GM18498 (cell line): ENCODE data around the gene RBM26.
"Not testable (repeated sequence)": the region's sequence is repeated elsewhere in the genome, so short reads cannot be mapped to it uniquely, and the experiment has no call there.

ENCODE experiments used
- ATAC-seq: cut with Tn5 transposase; IDR thresholded peaks from one replicate; pipeline ENCODE4 v1.9.1; 2021; ENCODE audit warnings: mild to moderate bottlenecking, moderate library complexity; ENCODE audit not compliant: unreplicated experiment

The RBM26 gene

DNA sequence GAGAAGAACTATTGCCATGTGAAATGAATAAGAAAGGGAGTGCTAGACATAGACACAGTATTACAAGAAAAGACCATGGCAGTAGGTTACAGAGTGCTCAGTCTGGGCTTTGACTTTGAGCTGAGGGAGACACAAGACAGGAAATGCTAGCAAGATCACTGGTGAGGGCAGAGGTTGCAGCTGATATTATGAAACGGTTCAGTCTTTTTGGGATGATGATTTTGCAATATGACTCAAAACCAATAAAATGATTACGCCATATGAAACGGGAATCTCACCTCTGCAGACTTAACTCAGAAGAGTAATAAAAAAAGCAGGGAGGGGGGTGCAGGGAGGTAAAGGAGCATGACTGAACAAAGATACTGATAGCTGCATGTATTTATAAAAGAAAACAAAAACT lies 123.1 kb downstream of the RBM26 start:
- no peak for ATAC-seq

DNA sequence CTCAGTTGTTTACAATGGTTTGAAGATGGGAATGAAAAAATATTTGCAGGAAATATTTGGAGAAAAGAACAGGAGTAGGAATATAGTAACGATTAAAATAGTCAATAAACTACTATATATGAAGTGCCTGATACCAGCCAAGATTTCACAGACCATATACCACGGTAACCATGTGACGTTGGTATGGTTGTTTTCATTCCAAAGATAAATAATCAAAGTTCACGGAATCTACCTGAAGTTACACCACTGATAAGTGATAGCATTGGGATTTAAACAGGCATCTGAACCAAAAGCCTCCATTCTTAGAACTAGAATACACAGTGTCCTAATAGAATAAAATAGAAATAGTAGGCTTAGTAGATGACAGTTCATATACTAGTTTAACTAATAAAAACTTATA lies 123.5 kb downstream of the RBM26 start:
- ATAC-seq, result no peak

DNA sequence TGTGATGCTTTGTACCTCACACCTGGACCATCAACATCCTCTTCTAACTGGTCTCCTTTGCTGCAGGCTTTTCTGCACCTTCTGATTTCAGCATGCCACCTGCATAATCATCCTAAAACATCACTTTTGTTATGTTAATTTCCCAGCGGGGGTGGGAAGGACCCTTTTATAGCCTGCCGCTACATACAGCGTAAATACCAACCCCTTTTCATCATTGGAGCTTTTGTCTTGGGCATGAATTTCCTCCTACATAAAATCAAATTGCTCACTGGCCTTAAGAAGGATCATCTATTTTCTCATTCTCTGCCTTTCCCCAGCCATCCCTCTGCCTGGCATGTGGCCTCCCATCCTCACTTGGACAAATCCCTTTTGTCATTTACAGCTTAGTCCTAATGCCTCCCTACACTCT lies 124.7 kb downstream of the RBM26 start:
- no peak for ATAC-seq

DNA sequence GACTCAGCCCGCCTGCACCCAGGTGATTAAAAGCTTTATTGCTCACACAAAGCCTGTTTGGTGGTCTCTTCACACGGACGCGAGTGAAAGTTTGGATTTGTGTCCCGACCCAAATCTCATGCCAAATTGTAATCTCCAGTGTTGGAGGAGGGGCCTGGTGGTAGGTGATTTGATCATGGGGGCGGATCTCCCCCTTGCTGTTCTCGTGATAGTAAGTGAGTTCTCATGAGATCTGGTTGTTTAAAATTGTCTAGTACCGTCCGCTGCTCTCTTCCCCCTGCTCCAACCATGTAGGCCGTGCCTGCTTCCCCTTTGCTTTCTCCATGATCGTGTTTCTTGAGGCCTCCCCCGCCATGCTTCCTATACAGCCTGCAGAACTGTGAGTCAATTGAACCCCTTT lies 126.3 kb downstream of the RBM26 start:
- ATAC-seq, result not testable (repeated sequence)

DNA sequence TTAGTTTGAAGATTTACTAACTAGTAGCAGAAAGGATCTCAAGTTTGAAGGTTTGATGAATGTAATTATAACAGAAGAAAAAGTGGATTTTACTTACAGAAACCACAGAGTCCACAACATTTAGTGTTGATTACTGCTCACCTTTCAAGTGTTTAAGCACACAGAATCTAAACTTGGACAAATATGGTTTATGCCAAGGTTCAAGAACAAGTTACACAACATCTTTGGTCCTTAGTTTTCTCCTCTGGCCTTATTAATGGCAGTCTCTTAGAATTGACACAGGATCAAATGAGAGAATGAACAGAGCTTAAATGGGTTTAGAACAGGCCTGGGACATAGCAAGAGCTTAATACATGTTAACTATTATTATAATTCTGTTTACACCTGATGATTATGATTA lies 133.0 kb downstream of the RBM26 start:
- no peak for ATAC-seq

DNA sequence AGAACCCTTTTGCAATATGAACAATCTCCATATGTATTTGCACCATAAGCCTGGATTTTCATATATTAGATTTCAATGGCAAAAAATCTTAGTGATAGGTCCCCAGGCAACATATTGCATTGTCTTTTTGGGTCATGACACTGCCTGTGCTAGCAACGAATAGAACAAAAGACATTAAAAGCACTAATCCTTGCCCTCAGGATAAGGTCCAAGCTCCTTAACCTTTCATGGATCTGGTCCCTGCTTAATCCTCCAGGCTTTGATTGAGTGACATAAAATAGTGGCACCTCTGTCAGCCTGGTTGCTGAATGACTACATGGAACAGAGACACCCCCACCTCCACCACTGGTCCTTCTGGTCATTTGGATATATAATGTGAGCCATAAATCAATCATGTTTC lies 134.4 kb downstream of the RBM26 start:
- ATAC-seq, result no peak

DNA sequence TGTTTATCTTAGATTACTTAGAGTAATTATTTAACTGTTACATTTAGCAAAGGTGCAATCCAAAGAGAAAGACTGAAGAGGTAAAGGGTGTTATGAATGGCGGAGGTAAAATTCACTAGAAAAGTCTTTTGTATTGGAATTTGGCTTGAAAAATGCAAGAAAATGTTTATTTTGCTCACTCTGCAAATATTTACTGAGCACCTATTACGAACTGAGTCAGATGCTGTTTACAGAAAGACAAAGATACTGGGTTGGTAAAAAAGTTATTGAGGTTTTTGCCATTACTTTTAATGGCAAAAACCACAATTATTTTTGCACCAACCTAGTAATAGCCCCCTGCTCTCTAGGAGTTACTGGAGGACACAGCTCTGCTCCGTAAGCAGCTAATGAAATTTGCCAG lies 135.2 kb downstream of the RBM26 start:
- ATAC-seq, result no peak
